Ishikawa (cell line): ENCODE results near the gene HSF5.

ENCODE experiments used
- CEBPB ChIP-seq: IDR thresholded peaks from 2 replicates; pipeline ENCODE4 v1.6.1; 2012
- CREB1 ChIP-seq: IDR thresholded peaks from 2 replicates; pipeline ENCODE4 v1.6.1; 2012; ENCODE audit warnings: low read depth
- EGR1 ChIP-seq: IDR thresholded peaks from 2 replicates; pipeline ENCODE4 v1.6.1; 2012
- EP300 ChIP-seq: IDR thresholded peaks from 2 replicates; pipeline ENCODE4 v1.6.1; 2012; ENCODE audit warnings: borderline replicate concordance
- FOXM1 ChIP-seq: IDR thresholded peaks from 2 replicates; pipeline ENCODE4 v1.6.1; 2012; ENCODE audit warnings: low read depth, borderline replicate concordance
- NFIC ChIP-seq: IDR thresholded peaks from 2 replicates; pipeline ENCODE4 v1.6.1; 2012
- RAD21 ChIP-seq: IDR thresholded peaks from 2 replicates; pipeline ENCODE4 v1.6.1; 2012; ENCODE audit warnings: low read depth
- REST ChIP-seq: IDR thresholded peaks from 2 replicates; pipeline ENCODE4 v1.6.1; 2012; ENCODE audit warnings: low read depth, mild to moderate bottlenecking
- TAF1 ChIP-seq: IDR thresholded peaks from 2 replicates; pipeline ENCODE4 v1.6.1; 2012; ENCODE audit warnings: low read depth, mild to moderate bottlenecking
- TCF12 ChIP-seq: IDR thresholded peaks from 2 replicates; pipeline ENCODE4 v1.6.1; 2012; ENCODE audit warnings: low read depth
- TEAD4 ChIP-seq: IDR thresholded peaks from 2 replicates; pipeline ENCODE4 v1.6.1; 2012
- YY1 ChIP-seq: IDR thresholded peaks from 2 replicates; pipeline ENCODE4 v1.6.1; 2012; ENCODE audit warnings: low read depth
- ZBTB7A ChIP-seq: IDR thresholded peaks from 2 replicates; pipeline ENCODE4 v1.6.1; 2012; ENCODE audit warnings: low read depth
- TF ChIP-seq, protein P1 (sequence below): IDR thresholded peaks from 2 replicates; pipeline ENCODE4 v1.6.1; 2012
- TF ChIP-seq, protein P2 (sequence below): IDR thresholded peaks from 2 replicates; pipeline ENCODE4 v1.6.1; 2012

Gene HSF5

DNA sequence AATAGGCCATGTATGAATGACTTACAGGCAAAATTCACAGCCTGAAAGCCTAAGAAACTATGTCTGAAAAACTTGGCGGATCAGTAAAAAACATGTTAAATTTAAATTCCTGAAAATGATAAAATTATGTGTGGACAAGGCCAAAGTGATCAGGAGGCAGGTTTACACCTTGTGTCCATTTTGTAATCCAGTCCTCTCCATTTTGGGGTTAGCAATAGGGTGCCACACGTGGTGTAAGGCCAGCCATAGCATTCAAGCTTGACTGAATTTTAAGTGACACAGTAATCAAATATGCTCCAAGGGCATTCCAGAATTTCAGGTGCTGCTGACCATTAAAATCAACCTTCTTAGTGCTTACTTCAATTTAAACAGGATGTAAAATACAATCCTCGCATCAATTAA, 73.6 kb downstream of the HSF5 start:
- TF ChIP-seq FOXM1 = no peak
- TF ChIP-seq ZBTB7A = no peak
- no peak for TF ChIP-seq EGR1
- TF ChIP-seq TAF1 = no peak
- no peak for TF ChIP-seq EP300
- TF ChIP-seq, protein P1, sequence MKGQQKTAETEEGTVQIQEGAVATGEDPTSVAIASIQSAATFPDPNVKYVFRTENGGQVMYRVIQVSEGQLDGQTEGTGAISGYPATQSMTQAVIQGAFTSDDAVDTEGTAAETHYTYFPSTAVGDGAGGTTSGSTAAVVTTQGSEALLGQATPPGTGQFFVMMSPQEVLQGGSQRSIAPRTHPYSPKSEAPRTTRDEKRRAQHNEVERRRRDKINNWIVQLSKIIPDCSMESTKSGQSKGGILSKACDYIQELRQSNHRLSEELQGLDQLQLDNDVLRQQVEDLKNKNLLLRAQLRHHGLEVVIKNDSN = peak; percentile 72
- TF ChIP-seq, protein P2, sequence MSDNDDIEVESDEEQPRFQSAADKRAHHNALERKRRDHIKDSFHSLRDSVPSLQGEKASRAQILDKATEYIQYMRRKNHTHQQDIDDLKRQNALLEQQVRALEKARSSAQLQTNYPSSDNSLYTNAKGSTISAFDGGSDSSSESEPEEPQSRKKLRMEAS = peak; percentile 76
- TF ChIP-seq YY1 = peak; percentile 83
- TF ChIP-seq TEAD4 = peak; percentile 69
- no peak for TF ChIP-seq RAD21
- no peak for TF ChIP-seq TCF12
- TF ChIP-seq CEBPB = no peak

- TF ChIP-seq TAF1 (no peak), NFIC (no peak), CREB1 (no peak), TCF12 (no peak), RAD21 (no peak), FOXM1 (no peak), YY1 (no peak), TEAD4 (no peak), EP300 (no peak), REST (no peak), ZBTB7A (no peak), CEBPB (no peak)
- TF ChIP-seq, protein P1 = no peak
- TF ChIP-seq, protein P2 = no peak
Observed at GRCh38 chr17:58413684-58414083, 74.5 kb downstream of the HSF5 start.

GRCh38 chr17:58412961-58413586, 75.1 kb downstream of the HSF5 start:
- TF ChIP-seq YY1 (no peak), ZBTB7A (no peak), TCF12 (no peak), EGR1 (no peak), RAD21 (no peak), TAF1 (no peak), CREB1 (no peak), FOXM1 (no peak), EP300 (no peak)

DNA sequence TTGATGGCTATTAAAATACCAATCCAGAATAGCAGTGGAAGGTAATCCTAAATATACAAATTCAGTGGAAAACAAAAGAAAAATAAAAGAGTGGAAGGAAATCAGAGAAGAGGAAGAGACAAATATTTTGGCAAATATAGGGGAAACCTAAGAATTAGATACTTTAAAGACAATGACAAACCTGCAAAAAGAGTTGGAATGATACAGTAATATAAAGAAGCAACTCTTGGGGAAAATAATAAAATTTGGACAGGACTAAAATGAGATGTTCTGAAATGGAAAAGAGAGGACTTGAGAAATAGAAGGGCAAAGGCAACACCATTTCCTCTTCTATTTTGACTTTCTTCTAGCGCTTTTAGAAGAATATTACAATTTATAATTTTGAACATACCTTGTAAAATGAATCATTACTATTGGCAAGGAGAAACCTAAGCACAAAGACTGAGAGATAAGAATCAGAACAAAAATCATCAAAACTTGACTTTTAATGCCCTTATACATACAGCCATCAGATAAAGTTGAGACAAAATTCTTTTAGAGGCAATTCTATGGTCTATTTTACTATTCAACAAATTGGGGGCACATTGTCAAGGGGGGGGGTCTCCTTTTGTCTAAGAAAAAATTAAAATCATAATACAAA, 76.0 kb downstream of the HSF5 start:
- TF ChIP-seq ZBTB7A (no peak), TEAD4 (no peak), NFIC (no peak), FOXM1 (no peak), TAF1 (no peak), TCF12 (no peak), CREB1 (no peak)

DNA sequence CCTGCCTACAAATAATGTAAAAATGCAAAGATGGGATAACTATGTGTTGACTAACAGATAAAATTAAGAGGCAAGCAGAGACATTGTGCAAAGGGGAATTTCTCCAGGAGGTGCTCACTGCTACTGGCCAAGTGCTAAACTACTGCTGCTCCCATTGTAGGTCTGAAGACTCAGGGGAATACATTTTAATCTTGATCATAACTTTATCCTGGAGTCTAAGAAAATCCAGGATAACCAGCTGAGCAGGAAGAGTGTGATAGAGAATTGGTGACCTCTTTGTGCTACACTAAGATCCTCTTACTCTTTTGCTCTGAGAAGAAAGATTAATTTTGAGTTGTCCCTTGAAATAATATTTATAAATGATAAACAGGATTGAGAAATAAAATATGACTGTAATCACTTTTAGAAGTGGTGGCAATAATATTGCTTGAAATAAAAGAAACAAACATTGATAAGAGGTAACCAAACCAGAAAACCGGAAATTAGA, 76.8 kb downstream of the HSF5 start:
- TF ChIP-seq, protein P1 = no peak
- TF ChIP-seq NFIC (no peak), CREB1 (no peak)

- TF ChIP-seq EGR1 (no peak), CEBPB (no peak), TAF1 (no peak), RAD21 (no peak), EP300 (no peak), CREB1 (no peak), TCF12 (no peak), TEAD4 (no peak), REST (no peak), YY1 (no peak), ZBTB7A (no peak), FOXM1 (no peak)
- TF ChIP-seq, protein P2 = no peak
- TF ChIP-seq, protein P1 = no peak
Observed at GRCh38 chr17:58410714-58411407, 77.3 kb downstream of the HSF5 start.
